Heart left ventricle (tissue), 16 donors: Measurements from ENCODE around the gene ACO1. TPM values are rescaled to one million over a fixed set of nuclear protein-coding genes. Genes with fewer than 3 reads are reported as not detected.

Experiments
- ATAC-seq, 4 donors: fragments of 200-7000 bp; cut with Tn5 transposase; one replicate each; pipeline ENCODE4 v1.9.1; 2020 to 2022; ENCODE audit warnings: moderate library complexity in 4 of 4, mild to moderate bottlenecking in 3 of 4, moderate number of reproducible peaks in 1 of 4
- DNase-seq, 5 donors: peaks; one replicate each; pipeline ENCODE4 v3.0.0-alpha.2; 2020
- H3K27ac ChIP-seq, 12 donors: fragments of 200-600 bp; sonication (generic) in 4 of 12; one replicate each; pipeline versions ENCODE4 v1.5.0 to v1.8.0; 2016 to 2022; ENCODE audit warnings: mild to moderate bottlenecking in 2 of 12
- H3K27me3 ChIP-seq, 9 donors: fragments of 200-600 bp; sonication (generic) in 2 of 9; one replicate each; pipeline versions ENCODE4 v1.5.1 to v1.8.0; 2016 to 2022; ENCODE audit warnings: mild to moderate bottlenecking in 3 of 9
- H3K36me3 ChIP-seq, 9 donors: fragments of 200-600 bp; sonication (generic) in 2 of 9; one replicate each; pipeline versions ENCODE4 v1.5.0 to v1.8.0; 2018 to 2022; ENCODE audit warnings: mild to moderate bottlenecking in 2 of 9
- H3K4me1 ChIP-seq, 12 donors: fragments of 200-600 bp; sonication (generic) in 4 of 12; one replicate each; pipeline versions ENCODE4 v1.5.0 to v1.8.0; 2016 to 2022; ENCODE audit warnings: mild to moderate bottlenecking in 3 of 12
- H3K4me3 ChIP-seq, 12 donors: fragments of 200-600 bp; sonication (generic) in 4 of 12; one replicate each; pipeline versions ENCODE4 v1.5.0 to v1.8.0; 2017 to 2022; ENCODE audit warnings: mild to moderate bottlenecking in 9 of 12, moderate library complexity in 4 of 12
- H3K9me3 ChIP-seq, 12 donors: fragments of 200-600 bp; sonication (generic) in 4 of 12; one replicate each; pipeline versions ENCODE4 v1.5.0 to v1.8.0; 2016 to 2022; ENCODE audit warnings: mild to moderate bottlenecking in 1 of 12
- POLR2A ChIP-seq, 2 donors: fragments of 450-650 bp; IDR thresholded peaks; one replicate each; pipeline ENCODE4 v1.6.1; 2017; ENCODE audit warnings: antibody characterized with exemption in 2 of 2, mild to moderate bottlenecking in 2 of 2, moderate library complexity in 2 of 2
- WGBS, 4 donors: extraction: QIAGEN DNeasy Blood & Tissue Kit in 2 of 4; methylation state at CpG; one replicate each; pipeline versions ENCODE4 v1.1.5 to v1.1.7; 2013 to 2018; 5-methylcytosine and 5-hydroxymethylcytosine counted together
- intact Hi-C, 10 donors: fragments of 100-400 bp; cut with DNase I; formaldehyde crosslinking; loops; one replicate each; pipeline versions ENCODE4 v1.11.1 to v1.14.2; 2022
- polyA plus RNA-seq, 2 donors: library from polyadenylated mRNA; stranded (reverse); fragments of 200-250 nt; gene quantifications; one replicate each; pipeline ENCODE4 v1.2.3, GENCODE V29; 2013
- total RNA-seq, 9 donors: library from RNA; depleted of rRNA in 2 of 9; stranded (reverse); fragments of >200 nt in 2 of 9; fragmentation: NEBNext Ultra II Directional in 3 of 9; extraction: Animal tissue kit (Norgen Biotek cat#: 25700) in 3 of 9; gene quantifications; one replicate each; pipeline versions ENCODE4 v1.1.0 to v1.2.4, GENCODE V29; 2016 to 2023
- TF ChIP-seq, protein P1 (sequence below), 12 donors: fragments of 200-600 bp; sonication (generic) in 4 of 12; IDR thresholded peaks; one replicate each; pipeline versions ENCODE4 v1.5.0 to v1.8.0; 2018 to 2022; ENCODE audit warnings: antibody characterized with exemption in 12 of 12, mild to moderate bottlenecking in 5 of 12
- donor health status: ischemic (EF 13 %, LVEDD 7.1; RV severe dilation, severe dysfunction).
- donor health status: healthy with polysubstance abuse.
- donor health status: DM: no; HTN: yes; CAD: no.
- donor health status: DM: no; HTN: no; CAD: no.
- donor health status: ischemic (EF 25% LVEDD 6.9; RV normal size, moderate dysfunction).
- donor health status: ischemic (EF 25% LVEDD 5.7; RV mildly dilated, moderate dysfunction).
- donor health status: healthy.
- donor health status: DM: yes; HTN: yes; CAD: no.
- donor health status: ischemic (EF 35%, LVEDD 5.7; RV mildly dilated, moderate dysfunction).
- donor health status: nonischemic (EF 11% LVEDD 7.7; RV severe dilation, severe dysfunction).
- donor health status: DM: yes; HTN: yes; CAD: no.
- donor health status: PGD.
- donor health status: ischemic (EF 29% LVEDD 5.4; RV normal size, mild dysfunction).
- donor health status: nonischemic (EF 23%, LVEDD 6.1; RV moderate dilation, normal function).

Gene ACO1
- total and polyA plus RNA-seq, 11 donors, result 17.6 to 68.3 (median 60.7) TPM

DNA sequence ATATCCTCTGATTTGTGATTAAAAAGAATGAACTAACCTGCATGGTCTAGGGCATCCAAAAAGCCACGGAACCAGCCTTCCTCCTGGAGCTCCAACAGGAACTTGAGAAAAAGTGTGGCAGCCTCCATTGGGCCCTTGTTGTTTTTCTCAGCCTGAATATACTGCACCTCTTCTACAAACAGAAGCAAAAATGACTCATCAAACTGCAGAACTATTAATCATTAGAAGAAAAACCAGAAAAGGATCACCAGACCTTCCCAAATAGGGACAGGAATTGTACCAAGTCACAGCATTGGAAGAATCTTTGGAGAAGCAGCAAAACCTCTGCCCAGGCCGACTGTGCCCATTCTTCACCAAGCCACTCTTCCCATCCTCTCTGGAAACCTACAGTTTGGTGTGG lies 116.3 kb downstream of the ACO1 start:
- no peak for ATAC-seq
- intact Hi-C loops, result loop anchor here in 1 of 10 donors (10.0 kb wide), 1 partner anchor 64 kb away; no protein-coding TSS in a partner anchor
- H3K36me3 ChIP-seq, result peaks cover 0 to 56% (median 50%) of the 10 kb centered on the region in 9 donors

DNA sequence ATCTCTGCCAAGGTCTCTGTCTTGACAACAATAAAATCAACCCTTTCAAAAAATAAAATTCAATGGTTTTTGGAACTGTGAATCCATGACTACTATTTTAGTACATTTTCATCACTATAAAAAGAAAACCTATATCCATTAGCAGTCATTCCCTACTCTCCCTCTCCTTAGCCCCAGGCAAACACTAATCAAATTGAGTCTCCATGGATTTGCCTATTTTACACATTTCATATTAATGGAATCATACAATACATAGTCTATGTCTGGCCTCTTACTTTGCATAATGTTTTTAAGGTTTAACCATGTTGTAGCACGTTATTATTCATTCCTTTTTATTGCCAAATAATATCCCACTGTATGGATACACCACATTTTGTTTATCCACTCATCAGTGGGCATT lies 117.4 kb downstream of the ACO1 start:
- ATAC-seq, result no peak
- no peak for DNase-seq
- Histone ChIP-seq H3K36me3 (peaks cover 0 to 45% (median 39%) of the 10 kb centered on the region in 9 donors), H3K4me1 (peaks cover 0 to 8% (median 0%) of the 10 kb centered on the region in 12 donors), H3K9me3 (peaks cover 0 to 7% (median 0%) of the 10 kb centered on the region in 12 donors), H3K4me3 (no peak overlapping the region), H3K27me3 (no peaks in the 10 kb centered on the region), H3K27ac (no peak overlapping the region)
- WGBS, 4 donors, result 84 to 93% (median 89%) methylated on average over 1 of the region's 1 CpG
- intact Hi-C loops, result loop anchor here in 1 of 10 donors (10.0 kb wide), 1 partner anchor 63 kb away; no protein-coding TSS in a partner anchor
- TF ChIP-seq POLR2A (IDR thresholded peaks at IDR 0.05), result no peak
- TF ChIP-seq, protein P1, sequence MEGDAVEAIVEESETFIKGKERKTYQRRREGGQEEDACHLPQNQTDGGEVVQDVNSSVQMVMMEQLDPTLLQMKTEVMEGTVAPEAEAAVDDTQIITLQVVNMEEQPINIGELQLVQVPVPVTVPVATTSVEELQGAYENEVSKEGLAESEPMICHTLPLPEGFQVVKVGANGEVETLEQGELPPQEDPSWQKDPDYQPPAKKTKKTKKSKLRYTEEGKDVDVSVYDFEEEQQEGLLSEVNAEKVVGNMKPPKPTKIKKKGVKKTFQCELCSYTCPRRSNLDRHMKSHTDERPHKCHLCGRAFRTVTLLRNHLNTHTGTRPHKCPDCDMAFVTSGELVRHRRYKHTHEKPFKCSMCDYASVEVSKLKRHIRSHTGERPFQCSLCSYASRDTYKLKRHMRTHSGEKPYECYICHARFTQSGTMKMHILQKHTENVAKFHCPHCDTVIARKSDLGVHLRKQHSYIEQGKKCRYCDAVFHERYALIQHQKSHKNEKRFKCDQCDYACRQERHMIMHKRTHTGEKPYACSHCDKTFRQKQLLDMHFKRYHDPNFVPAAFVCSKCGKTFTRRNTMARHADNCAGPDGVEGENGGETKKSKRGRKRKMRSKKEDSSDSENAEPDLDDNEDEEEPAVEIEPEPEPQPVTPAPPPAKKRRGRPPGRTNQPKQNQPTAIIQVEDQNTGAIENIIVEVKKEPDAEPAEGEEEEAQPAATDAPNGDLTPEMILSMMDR (IDR thresholded peaks at IDR 0.05), result no peak

More for the DNA sequence above, 116.3 kb downstream of the ACO1 start:
- Histone ChIP-seq H3K9me3 (peaks cover 0 to 7% (median 0%) of the 10 kb centered on the region in 12 donors), H3K27me3 (no peaks in the 10 kb centered on the region), H3K4me3 (no peak overlapping the region), H3K4me1 (no peaks in the 10 kb centered on the region), H3K27ac (no peak overlapping the region)
- TF ChIP-seq POLR2A (IDR thresholded peaks at IDR 0.05), result no peak
- TF ChIP-seq, protein P1 (IDR thresholded peaks at IDR 0.05), result no peak
- 65 to 95% (median 94%) methylated on average over 2 of the region's 2 CpGs for WGBS, 4 donors
- DNase-seq, result no peak

DNA sequence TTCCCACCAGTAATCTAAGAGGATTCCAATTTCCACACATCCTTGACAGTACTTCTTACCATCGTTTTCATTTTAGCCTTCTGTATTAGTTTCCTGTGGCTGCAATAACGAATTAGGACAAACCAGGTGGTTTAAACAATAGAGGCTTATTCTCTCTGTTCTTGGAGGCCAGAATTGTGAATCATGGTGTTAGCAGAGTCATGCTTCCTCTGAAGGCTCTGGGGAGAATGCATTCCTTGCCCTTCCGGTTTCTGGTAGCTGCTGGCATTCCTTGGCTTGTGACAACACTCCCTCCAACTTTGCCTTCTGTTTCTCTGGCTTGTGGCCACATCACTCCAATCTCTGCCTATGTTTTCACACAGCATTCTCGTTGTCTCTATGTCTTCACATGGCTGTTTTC lies 118.0 kb downstream of the ACO1 start:
- peak in 1 of 4 donors; percentile 53 for ATAC-seq
- peaks cover 0 to 7% (median 0%) of the 10 kb centered on the region in 12 donors for H3K9me3 ChIP-seq
- intact Hi-C loops, result loop anchor here in 1 of 10 donors (10.0 kb wide), 1 partner anchor 62 kb away; no protein-coding TSS in a partner anchor
- DNase-seq, result no peak
- 43 to 69% (median 59%) methylated on average over 4 of the region's 4 CpGs for WGBS, 4 donors
- peaks cover 0 to 39% (median 33%) of the 10 kb centered on the region in 9 donors for H3K36me3 ChIP-seq
- H3K4me1 ChIP-seq, result peaks cover 0 to 9% (median 0%) of the 10 kb centered on the region in 12 donors
- H3K4me3 ChIP-seq, result no peak overlapping the region
- no peak for TF ChIP-seq POLR2A (IDR thresholded peaks at IDR 0.05)
- TF ChIP-seq, protein P1 (IDR thresholded peaks at IDR 0.05), result no peak
- H3K27ac ChIP-seq, result no peak overlapping the region
- no peaks in the 10 kb centered on the region for H3K27me3 ChIP-seq

DNA sequence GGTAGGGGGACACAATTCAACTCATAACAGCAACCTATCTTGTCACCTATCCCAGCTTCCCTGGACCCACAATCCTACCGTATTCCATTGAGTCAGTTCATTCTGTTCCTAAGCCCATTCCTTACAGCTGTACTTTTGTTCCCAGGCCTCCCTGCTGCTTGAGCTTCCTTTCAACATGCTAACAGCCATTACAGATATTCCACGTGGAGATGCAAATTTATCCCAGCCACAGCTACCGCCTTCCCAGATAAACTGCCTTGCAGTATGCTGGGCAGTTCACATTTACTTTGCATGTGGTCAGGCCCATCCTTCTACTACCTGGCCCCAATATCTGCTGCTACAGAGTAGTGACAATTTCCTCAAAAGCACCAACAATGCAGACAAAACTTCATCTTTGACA lies 118.6 kb downstream of the ACO1 start:
- no peak for DNase-seq
- Histone ChIP-seq H3K27me3 (no peaks in the 10 kb centered on the region), H3K4me1 (peaks cover 0 to 9% (median 0%) of the 10 kb centered on the region in 12 donors), H3K27ac (no peak overlapping the region), H3K4me3 (no peak overlapping the region), H3K9me3 (peaks cover 0 to 7% (median 0%) of the 10 kb centered on the region in 12 donors), H3K36me3 (peaks cover 0 to 34% (median 28%) of the 10 kb centered on the region in 9 donors)
- no peak for ATAC-seq
- TF ChIP-seq, protein P1 (IDR thresholded peaks at IDR 0.05), result no peak
- TF ChIP-seq POLR2A (IDR thresholded peaks at IDR 0.05), result no peak
- WGBS, 4 donors, result 73 to 85% (median 81%) methylated on average over 3 of the region's 3 CpGs
- intact Hi-C loops, result loop anchor here in 1 of 10 donors (10.0 kb wide), 1 partner anchor 62 kb away; no protein-coding TSS in a partner anchor

Other genes starting within 250 kb of the ACO1 start
- 10 to 100 TPM in 1 of 9 donors, 1 to 10 TPM in 8; 2.0 to 18.5 (median 4.4) TPM for gene RIGI, start 141.6 kb downstream of the ACO1 start, total RNA-seq
- 1 to 10 TPM; 1.8 to 1.9 TPM for gene RIGI, start 141.6 kb downstream of the ACO1 start, polyA plus RNA-seq
- 10 to 100 TPM in 7 of 9 donors, 1 to 10 TPM in 2; 4.1 to 26.5 (median 15.1) TPM for gene SMIM27, start 167.7 kb downstream of the ACO1 start, total RNA-seq
- gene SMIM27, start 167.7 kb downstream of the ACO1 start, polyA plus RNA-seq, result 1 to 10 TPM; 4.8 TPM
- gene TOPORS, start 167.9 kb downstream of the ACO1 start, total RNA-seq, result 10 to 100 TPM in 5 of 9 donors, 1 to 10 TPM in 4; 7.5 to 11.1 (median 10.5) TPM
- 1 to 10 TPM; 4.1 to 7.8 TPM for gene TOPORS, start 167.9 kb downstream of the ACO1 start, polyA plus RNA-seq
- gene NDUFB6, start 188.5 kb downstream of the ACO1 start, total RNA-seq, result 100 to 1,000 TPM in 7 of 9 donors, 10 to 100 TPM in 2; 74.6 to 209 (median 125) TPM
- gene NDUFB6, start 188.5 kb downstream of the ACO1 start, polyA plus RNA-seq, result 100 to 1,000 TPM in 1 of 2 donors, 10 to 100 TPM in 1; 89.2 to 149 TPM